NK-92 (cell line): ENCODE measurements around the gene KNTC1.
"Not testable (repeated sequence)": the region's sequence is repeated elsewhere in the genome, so short reads cannot be mapped to it uniquely, and the experiment has no call there.

ENCODE experiments used
- DNase-seq: peaks from one replicate; lab custom pipeline; 2025; ENCODE audit not compliant: unreplicated experiment; lab: John Stamatoyannopoulos, UW

KNTC1 gene

DNA sequence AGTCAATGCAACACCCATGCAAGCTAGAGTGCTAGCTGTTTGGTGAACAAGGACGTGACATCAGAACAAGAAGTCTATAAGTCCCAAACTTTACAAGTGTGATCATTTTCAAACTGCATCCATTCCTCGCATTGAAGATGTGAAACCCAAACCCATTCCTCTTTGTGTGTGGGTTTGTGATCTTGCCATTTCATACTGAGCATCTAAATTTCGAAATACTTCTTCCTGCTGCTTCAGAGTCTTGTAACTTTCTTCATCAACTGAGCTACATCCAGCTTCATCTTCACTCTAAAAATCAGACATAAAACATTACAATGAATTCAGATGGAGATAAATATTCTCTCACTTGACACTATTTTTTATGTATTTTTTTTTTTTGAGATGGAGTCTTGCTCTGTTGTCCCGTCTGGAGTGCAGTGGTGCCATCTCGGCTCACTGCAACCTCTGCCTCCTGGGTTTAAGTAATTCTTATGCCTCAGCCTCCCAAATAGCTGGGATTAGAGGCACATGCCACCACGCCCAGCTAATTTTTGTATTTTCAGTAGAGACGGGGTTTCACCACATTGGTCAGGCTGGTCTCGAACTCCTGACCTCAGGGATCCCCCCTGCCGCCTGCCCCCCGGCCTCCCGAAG, 21.5 kb upstream of the KNTC1 start:
- no peak for DNase-seq

- DNase-seq = no peak
Measured at GRCh38 chr12:122506393-122506938, 20.6 kb upstream of the KNTC1 start.

GRCh38 chr12:122508163-122508562, 18.9 kb upstream of the KNTC1 start:
- DNase-seq = no peak

- DNase-seq = not testable (repeated sequence)
Measured at GRCh38 chr12:122513028-122513427, 14.0 kb upstream of the KNTC1 start.

DNA sequence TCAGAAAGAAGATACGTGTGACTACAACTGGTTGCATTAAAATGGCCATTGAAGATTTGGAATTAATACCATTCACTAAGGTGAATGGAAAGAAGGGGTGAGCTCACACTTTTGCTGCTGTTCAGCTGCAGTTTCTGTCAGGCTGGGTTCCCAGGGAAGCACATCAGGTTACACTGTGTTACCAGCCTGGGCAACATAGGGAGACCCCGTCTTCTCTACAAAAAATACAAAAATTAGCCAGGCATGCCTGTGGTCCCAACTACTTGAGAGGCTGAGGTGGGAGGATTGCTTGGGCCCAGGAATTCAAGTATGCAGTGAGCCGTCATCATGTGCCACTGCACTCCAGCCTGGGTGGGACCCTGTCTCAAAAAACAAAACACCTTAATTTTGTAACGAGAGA, 13.4 kb upstream of the KNTC1 start:
- no peak for DNase-seq

DNA sequence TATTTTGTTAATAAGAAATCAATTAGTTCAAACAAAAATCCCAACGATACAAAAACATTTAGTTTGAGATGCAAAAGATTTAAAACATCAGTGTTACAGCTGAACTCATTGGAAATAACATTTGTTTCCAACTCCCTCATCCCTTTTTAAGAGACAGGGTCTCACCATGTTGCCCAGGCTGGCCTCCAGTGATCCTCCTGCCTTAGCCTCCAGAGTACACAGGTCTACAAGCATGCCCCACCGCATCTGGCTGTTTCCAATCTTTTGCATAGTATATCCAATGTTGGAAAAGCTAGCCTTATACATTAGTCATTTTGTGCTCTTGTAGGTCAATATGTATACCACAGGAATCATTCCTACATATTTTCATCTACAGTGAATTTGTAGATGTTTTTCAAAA, 11.8 kb upstream of the KNTC1 start:
- DNase-seq = no peak

DNA sequence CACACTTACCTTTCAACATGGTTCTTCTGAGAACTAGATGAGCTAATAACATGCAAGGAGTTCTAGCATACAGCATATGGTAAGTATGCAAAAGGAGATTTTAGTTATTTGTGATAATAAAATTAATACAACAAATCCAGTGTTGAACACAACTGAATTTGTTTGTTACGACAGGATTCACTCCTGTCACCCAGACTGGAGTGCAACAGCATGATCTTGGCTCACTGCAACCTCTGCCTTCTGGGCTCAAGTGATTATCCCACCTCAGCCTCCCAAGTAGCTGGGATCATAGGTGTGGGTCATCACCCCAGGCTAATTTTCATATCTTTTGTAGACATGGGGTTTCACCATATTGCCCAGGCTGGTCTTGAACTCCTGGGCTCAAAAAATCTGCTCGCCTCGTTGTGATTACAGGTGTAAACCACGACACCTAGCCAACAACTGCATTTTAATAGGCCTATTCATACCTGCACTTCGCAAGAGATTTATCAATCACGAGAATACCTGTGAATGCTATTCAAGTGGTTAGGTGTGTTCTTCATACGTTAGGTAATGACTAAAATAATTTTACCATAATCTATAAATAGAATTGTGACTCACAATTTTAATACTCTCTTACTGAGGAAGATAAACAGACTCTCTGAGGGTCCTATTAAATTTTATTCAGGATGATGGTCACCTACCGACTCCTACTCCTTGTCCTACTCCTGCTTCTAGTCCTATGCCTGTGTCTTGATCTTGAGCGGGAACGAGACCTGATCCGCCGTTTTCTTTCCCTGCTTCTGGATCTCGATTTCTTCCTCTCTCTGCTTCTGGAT, 10.3 kb upstream of the KNTC1 start:
- DNase-seq = no peak

DNA sequence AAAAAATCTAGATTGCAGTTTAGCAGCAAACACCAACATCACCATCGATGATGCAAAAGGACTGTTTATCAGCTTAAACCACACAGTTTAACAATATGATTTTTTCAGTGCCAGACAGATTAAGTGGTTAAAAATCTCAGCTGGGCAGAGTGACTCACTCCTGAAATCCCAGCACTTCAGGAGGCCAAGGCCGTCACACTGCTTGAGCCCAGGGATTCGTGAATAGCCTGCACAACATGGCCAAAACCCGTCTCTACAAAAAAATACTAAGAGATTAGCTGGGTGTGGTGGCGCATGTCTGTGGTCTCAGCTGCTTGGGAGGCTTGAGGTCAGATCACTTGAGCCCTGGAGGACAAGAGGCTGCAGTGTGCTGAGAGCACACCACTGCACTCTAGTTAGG, 9.2 kb upstream of the KNTC1 start:
- DNase-seq = no peak

- DNase-seq = no peak
Measured at GRCh38 chr12:122518908-122519307, 8.1 kb upstream of the KNTC1 start.

DNA sequence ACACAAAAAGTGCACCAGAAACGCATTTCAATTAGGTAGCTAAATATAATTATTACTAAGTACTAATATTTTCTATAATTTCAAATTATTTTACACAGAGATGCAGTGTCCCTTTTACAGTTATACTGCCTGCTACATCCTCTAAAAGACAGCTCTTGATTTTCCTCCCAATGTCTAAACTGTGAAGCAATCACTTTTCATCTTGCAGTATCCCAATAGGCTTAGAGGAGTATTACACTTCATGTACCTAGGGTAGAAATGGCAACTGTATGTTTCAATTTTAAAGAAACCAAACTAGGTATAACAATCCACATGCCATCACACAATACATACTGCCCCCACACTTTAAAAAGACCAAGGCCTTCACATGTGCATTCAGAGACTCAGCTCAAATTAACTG, 7.6 kb upstream of the KNTC1 start:
- DNase-seq = no peak

GRCh38 chr12:122520676-122521075, 6.4 kb upstream of the KNTC1 start:
- DNase-seq = no peak

- no peak for DNase-seq
Measured at GRCh38 chr12:122523280-122523679, 3.8 kb upstream of the KNTC1 start.

DNA sequence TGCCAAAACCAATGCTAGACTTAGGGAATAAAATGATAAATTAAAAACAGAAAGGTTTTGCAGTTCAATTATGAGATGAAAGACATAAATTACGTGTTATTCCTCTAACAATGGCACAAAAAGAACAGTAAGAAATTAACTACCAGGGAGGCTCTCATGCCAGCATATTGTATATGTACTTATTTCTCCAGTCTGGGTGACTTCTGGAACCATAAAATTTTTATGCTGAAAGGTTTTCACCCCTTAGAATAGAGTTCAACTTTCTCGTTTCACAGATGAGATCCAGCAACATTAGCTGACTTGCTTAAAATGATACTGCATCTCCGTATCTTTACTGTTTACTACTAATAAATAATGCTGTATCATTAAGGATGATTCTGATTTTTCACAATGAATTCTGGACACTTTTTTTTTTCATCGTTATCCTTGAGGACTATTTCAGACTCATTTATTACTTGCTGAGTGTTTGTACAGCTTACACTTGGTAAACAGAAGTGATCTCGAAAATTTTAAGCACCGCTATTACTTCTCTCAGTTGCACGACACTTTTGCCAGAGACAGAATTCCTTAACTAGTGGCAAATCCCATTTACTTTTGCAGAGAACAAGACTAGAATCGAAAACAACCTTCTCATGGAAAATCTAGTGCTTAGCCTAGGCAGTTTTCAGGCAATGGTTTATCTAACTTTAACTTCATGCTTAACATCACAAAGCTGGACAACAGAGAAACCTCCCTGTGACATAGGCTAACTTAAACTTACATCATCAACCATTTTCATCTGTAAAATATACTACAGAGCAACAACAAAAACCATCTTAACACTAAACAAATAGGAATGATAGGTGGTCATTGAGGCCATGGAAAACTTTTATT, 3.0 kb upstream of the KNTC1 start:
- no peak for DNase-seq

- no peak for DNase-seq
Measured at GRCh38 chr12:122527478-122527944, 462 bp downstream of the KNTC1 start.

DNA sequence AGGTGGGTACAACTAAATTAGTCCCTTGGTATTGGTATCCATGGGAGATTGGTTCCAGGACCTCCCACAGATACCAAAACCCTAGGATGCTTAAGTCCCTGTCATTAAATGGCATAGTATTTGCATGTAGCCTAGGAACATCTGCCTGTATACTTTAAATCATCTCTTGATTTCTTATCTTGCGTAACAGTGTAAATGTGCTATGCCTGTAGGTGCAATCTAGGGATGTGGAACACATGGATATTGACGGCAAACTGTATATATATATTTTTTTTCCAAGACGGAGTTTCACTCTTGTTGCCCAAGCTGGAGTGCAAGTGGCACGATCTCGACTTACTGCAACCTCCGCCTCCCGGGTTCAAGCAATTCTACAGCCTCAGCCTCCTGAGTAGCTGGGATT, 1.5 kb downstream of the KNTC1 start:
- no peak for DNase-seq

DNA sequence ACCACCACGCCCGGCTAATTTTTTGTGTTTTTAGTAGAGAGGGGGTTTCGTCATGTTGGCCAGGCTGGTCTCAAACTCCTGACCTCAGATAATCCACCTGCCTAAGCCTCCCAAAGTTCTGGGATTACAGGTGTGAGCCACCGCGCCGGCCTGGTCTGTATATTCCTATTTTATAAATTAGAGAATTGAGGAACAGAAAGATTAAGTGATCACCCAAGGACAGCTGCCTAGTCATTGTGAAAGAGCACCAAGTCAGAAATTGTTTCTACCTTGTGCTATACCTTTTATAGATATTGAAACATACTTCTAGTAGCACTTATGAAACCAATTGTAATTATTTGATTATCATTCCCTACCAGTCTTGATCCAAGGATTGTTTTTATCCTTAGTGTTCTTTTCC, 1.9 kb downstream of the KNTC1 start:
- no peak for DNase-seq

DNA sequence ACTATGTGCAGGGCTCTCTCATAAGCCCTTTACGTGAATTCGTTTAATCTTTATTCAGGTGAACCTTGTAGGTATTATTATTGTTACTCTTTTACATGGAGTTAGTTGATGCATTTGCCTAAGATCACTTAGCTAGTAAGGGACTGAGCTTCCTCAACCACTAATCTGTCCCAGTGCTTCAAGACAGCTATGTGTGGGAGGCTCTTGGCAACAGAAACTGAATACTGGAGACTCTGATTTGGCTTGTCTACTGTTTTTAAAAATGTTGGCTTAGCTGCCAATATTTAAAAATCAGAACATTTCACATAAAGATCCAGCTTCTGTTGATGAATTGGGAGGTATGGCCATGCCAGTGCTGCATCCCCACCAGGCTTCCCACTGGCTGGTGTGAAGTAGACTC, 6.8 kb downstream of the KNTC1 start:
- no peak for DNase-seq

DNA sequence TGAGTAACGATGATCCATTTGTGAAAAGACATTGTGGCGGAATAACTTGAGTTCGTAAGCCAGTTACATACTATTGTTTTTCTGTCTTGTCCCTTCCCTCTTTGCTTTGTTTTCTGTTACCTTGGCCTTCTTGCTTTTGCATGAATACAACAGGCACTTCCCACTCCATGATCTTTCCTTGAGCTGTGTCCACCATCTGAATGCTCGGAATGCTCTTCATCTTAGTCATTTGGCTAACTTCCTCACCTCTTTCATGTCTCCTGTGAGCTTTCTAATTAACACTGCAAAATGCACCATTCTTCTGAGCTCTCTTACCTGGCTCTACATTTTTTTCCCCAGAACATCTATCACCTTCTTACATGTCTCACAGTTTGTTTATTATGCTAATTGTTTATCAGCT, 10.0 kb downstream of the KNTC1 start:
- DNase-seq = no peak

GRCh38 chr12:122538496-122538895, 11.4 kb downstream of the KNTC1 start:
- no peak for DNase-seq

- DNase-seq = no peak
Measured at GRCh38 chr12:122544537-122544936, 17.5 kb downstream of the KNTC1 start.

DNA sequence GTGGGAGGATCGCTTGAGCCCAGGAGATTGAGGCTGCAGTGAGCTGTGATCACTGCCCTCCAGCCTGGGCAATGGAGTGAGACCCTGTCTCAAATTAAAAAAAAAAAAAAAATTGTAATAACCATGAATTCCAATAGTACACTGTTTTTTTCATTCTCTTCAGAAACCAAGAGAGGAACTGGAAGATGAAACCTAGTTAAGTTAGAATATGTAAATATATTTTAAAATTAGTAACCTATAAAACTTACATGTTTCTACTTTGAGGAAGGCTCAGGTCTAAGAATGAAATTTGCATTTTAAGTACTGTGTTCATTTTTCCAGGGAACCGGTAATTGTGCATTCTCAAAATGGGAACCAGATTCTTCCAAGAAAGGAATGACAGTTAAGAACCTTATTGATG, 18.8 kb downstream of the KNTC1 start:
- DNase-seq = no peak
